Adipocyte (in vitro differentiated cells): ENCODE measurements around the gene LYSMD2.
A peak's percentile ranks its signal among the peaks of the same experiment; 100 is the strongest.

Experiments
- DNase-seq: peaks from one replicate; pipeline ENCODE4 v3.0.0-alpha.2; 2015; ENCODE audit warnings: low read depth
- H3K27me3 ChIP-seq: replicated peaks from 2 replicates; pipeline ENCODE4 v1.7.0; 2013; ENCODE audit warnings: mild to moderate bottlenecking, low read length, moderate library complexity; ENCODE audit not compliant: control insufficient read depth, insufficient read depth
- H3K36me3 ChIP-seq: 2 replicates; pipeline ENCODE4 v1.7.0; 2013; ENCODE audit warnings: low read length, mild to moderate bottlenecking, moderate library complexity; ENCODE audit not compliant: control insufficient read depth, insufficient read depth, severe bottlenecking
- H3K4me1 ChIP-seq: 2 replicates; pipeline ENCODE4 v1.7.0; 2013; ENCODE audit warnings: mild to moderate bottlenecking, low read length, moderate library complexity; ENCODE audit not compliant: control insufficient read depth, insufficient read depth
- H3K4me3 ChIP-seq: 2 replicates; pipeline ENCODE4 v1.7.0; 2013; ENCODE audit warnings: mild to moderate bottlenecking, low read length, moderate library complexity
- H3K9ac ChIP-seq: 2 replicates; pipeline ENCODE4 v1.7.0; 2013; ENCODE audit warnings: mild to moderate bottlenecking, low read length, moderate library complexity
- H3K9me3 ChIP-seq: 2 replicates; pipeline ENCODE4 v1.7.0; 2013; ENCODE audit warnings: mild to moderate bottlenecking, low read length, moderate library complexity; ENCODE audit not compliant: control insufficient read depth

The LYSMD2 gene

DNA sequence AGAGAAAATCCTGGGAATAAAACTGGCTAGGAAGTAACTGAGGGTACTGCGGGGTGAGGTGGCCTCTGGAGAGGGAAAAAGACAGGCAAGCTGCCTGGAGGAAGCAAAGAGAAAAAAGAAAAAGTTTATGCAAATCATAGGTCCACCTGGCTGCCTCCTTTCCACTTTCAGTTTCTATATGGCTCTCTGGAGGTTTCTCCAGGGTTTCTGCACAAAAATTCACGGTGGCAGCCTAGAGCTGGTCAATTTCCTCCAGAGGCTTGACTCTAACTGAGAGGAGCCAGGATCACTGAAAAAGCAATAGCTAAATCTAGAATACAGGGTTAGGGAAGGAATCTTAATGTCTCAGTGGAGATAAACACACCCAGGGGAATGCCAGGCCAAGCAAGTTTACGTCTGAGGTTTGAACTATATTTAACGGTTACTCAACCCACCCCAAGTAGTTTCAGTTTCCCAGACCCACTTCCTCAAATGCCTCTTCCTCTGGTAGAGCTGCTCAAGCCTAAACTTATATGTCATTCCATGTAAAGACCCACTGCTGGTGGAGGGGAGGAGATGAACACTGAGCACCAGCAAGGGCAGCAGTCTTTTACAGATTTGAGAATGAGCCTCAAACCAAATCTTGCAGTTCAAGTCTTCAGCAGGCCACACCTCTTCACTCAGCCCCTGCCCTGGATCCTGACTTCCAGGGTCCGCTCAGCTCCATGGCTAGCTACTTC lies 5.7 kb downstream of the LYSMD2 start:
- Histone ChIP-seq H3K4me1 (peaks cover 27% of the 10 kb centered on the region), H3K9ac (no peak overlapping the region), H3K36me3 (no peaks in the 10 kb centered on the region), H3K27me3 (no peaks in the 10 kb centered on the region), H3K9me3 (no peaks in the 10 kb centered on the region), H3K4me3 (peak overlapping the region; percentile 32)
- DNase-seq: peak; percentile 60

DNA sequence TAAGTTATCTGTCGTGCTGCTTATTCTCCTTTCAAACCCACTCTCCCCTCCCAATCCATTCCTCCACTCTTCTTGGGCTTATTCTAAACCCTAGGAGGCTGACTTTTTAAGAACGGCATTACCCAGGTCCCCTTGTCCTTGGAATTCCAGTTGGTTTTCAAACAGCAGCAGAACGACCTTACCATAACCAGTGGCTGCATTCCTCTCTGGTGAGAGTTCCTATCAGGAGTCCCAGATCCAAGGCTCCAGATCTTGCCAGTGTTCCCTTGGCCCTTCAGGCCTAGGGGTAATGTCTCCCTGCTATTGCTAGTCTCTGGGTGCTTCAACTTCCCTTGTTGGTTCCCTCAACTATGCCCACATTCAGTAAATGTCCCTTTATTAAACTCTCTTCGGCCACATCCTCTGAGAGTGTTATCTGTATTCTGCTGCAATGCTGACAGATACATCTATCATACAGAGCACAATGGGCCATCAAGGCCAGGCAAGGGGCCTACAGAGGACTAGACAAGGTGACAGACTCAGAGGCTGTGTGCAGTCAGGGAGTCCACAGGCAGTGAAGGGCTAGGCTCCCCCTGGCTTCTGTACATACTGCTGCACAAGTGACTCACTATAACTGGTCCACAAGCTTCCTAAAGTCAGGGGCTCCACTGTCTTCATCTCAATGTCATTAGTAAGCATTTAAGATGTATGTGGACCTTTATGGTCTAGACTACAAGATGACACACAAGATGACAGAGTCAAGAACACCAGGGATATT lies 10.1 kb downstream of the LYSMD2 start:
- Histone ChIP-seq H3K9me3 (no peaks in the 10 kb centered on the region), H3K9ac (no peak overlapping the region), H3K27me3 (no peaks in the 10 kb centered on the region), H3K36me3 (no peaks in the 10 kb centered on the region), H3K4me3 (no peak overlapping the region), H3K4me1 (peaks cover 28% of the 10 kb centered on the region)
- DNase-seq: peak; percentile 35

DNA sequence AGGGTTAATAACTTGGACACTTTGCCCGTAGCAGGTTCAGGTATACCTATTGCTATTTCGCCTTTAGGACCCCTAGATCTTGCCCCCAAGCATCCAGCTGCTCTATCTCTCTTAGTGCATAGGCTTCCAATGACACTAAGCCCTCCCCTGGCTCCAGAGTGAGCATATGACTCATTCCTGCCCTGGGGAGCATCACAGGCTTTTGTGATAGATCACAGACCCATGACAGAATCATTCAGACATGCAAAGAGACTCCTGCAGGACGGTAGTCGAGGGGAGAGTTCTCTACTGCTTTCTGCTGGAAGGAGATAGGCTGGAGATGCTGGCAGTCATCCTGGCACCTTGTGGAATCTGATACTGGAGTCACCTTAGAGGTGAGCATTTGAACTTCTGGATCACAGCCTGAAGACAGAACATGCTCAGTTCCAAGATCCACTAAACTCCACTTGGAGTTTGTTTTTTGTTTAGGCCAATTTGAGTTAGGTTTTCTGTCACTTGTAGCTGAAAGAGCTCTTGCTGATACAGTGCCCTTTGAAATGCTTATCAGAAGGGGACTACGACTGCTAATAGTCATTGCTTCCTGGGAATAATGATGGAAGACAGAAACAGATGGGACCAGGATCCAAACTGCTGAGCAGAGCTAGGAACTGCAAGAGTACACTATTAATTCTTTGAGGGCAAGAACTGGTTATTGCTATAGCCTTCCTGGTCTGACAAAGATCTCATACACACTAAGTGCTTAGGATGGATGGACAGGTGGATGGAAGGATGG lies 11.0 kb downstream of the LYSMD2 start:
- Histone ChIP-seq H3K36me3 (no peaks in the 10 kb centered on the region), H3K27me3 (no peaks in the 10 kb centered on the region), H3K4me3 (no peak overlapping the region), H3K9me3 (no peaks in the 10 kb centered on the region), H3K9ac (no peak overlapping the region), H3K4me1 (peaks cover 21% of the 10 kb centered on the region)
- DNase-seq: peak; percentile 90

DNA sequence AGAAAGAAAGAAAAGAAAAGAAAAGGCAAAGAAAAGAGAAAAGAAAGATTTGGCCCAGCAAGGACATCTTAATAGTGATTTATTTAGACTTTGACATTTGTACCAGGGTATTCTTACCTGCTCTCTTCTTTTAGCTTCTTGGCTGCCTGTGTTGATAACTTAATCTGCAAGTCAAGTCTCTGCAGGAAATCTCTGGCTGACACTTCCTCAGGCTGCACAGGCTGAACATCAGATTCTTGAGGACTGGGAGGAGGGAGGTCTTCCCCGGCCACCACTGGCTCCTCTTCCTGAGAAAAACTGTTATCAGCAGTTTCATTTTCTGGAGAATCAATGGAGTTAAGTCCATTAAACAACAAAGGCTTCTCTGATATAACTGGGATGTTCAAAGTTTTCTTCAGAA lies 12.8 kb downstream of the LYSMD2 start:
- Histone ChIP-seq H3K4me1 (peaks cover 24% of the 10 kb centered on the region), H3K4me3 (no peak overlapping the region), H3K36me3 (no peaks in the 10 kb centered on the region), H3K27me3 (no peaks in the 10 kb centered on the region), H3K9me3 (no peaks in the 10 kb centered on the region), H3K9ac (no peak overlapping the region)
- no peak for DNase-seq

DNA sequence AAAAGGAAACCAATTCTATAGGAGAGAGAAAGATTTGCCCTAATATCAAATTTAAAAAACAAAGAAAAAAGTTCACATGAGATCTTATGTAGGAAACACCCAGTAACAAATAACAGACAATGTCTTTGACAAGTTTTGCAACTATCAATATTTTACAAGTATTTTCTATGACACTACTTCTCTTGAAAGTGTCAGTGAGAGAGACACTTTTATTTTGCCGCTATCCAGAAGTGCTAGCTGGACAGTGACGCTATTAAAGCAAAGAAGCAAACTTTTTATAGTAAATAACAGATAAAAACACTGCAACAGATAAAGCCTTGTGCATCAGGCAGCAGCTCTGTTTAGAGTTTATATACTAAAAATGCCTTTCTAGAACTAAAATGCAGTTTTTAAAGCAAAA lies 13.3 kb downstream of the LYSMD2 start:
- no peak overlapping the region for H3K9ac ChIP-seq
- DNase-seq: no peak
- no peaks in the 10 kb centered on the region for H3K36me3 ChIP-seq
- H3K4me1 ChIP-seq: peaks cover 24% of the 10 kb centered on the region
- H3K9me3 ChIP-seq: no peaks in the 10 kb centered on the region
- H3K27me3 ChIP-seq: no peaks in the 10 kb centered on the region
- no peak overlapping the region for H3K4me3 ChIP-seq

DNA sequence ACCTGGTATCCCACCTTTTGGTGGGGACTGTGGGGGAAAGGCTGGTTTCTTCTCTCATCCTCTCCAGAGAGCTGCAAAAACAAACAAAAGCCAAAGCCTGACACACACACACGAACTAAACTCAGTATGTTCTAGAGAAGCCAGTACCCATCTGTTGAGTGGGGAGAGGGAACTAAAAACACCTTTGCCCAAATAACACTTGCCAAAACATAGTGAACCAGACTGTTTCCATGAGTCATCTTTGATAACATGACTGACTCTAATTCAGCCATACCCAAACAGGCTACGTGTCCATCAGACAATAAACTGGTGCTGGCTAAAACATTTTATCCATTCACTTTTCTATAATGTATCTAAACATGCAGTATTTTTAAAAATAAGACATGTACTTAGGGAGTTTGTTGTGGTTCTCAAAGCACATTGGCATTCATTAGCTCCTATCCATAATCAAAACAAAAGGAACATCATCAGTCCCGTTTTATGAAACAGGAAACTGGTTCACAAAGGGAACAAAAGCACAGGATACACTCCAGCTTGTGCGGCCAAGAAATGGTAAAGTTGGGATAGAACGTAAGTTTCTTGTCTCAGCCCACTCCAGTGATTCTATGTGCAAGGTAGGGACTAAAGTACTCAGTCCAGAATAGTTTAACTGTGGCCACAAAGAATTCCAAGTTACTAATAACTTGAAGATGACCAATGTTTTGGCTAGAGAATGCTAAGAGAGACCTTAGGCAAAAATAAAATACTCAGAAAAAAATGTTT lies 16.1 kb downstream of the LYSMD2 start:
- no peaks in the 10 kb centered on the region for H3K9me3 ChIP-seq
- peaks cover 11% of the 10 kb centered on the region for H3K4me1 ChIP-seq
- no peak overlapping the region for H3K4me3 ChIP-seq
- no peaks in the 10 kb centered on the region for H3K36me3 ChIP-seq
- no peak overlapping the region for H3K9ac ChIP-seq
- no peak for DNase-seq
- no peaks in the 10 kb centered on the region for H3K27me3 ChIP-seq

DNA sequence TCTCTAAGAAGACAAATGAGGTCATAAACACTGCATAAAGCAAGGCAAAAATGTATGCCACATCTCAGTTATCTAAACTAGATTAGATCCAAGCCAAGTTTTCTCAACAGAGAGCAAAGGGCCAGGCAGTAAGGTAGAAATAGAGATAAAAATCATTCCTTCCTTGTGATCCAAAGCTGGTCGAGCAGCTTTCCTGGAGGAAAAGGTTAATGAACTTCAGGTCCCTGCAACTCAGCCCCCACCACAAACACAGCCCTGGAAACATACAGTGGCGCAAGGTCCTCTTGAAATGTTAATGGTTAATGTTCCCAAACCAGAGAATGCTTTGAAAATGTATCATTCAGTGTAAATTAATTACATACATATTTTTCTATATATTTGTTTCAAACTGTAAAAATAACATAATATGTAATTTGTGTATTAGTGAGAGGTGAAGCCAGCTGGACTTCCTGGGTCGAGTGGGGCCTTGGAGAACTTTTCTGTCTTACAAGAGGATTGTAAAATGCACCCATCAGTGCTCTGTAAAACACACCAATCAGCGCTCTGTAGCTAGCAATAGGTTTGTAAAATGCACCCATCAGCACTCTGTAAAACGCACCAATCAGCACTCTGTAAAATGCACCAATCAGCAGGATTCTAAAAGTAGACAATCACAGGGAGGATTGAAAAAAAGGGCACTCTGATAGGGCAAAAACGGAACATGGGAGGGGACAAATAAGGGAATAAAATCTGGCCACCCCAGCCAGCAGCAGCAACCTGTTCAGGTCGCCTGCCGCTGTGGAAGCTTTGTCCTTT lies 17.1 kb downstream of the LYSMD2 start:
- Histone ChIP-seq H3K9ac (no peak overlapping the region), H3K4me3 (no peak overlapping the region)
- no peak for DNase-seq

DNA sequence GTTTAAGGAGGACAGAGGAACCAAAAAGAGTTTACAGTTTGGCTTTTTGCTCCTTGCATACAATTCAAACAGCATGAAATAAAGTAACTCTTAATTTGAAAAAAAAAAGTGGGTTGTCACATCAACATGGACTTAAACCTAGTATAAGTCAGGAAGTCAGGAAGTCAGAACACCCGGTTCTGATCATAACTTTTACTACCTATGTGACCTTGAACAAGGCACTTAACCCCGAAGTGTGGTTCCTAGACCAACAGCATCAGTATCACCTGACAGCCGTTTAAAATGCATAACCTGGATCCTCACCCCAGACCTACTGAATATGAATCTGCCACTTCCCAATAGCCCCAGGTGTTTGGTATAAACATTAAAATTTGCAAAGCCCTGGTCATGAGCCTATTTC lies 18.7 kb downstream of the LYSMD2 start:
- peaks cover 7% of the 10 kb centered on the region for H3K4me1 ChIP-seq
- no peak overlapping the region for H3K4me3 ChIP-seq
- no peak for DNase-seq
- no peaks in the 10 kb centered on the region for H3K36me3 ChIP-seq
- H3K9ac ChIP-seq: no peak overlapping the region
- no peaks in the 10 kb centered on the region for H3K27me3 ChIP-seq
- H3K9me3 ChIP-seq: no peaks in the 10 kb centered on the region

More for the DNA sequence above, 17.1 kb downstream of the LYSMD2 start:
- Histone ChIP-seq H3K36me3 (no peaks in the 10 kb centered on the region), H3K9me3 (no peaks in the 10 kb centered on the region), H3K4me1 (peaks cover 7% of the 10 kb centered on the region), H3K27me3 (no peaks in the 10 kb centered on the region)

DNA sequence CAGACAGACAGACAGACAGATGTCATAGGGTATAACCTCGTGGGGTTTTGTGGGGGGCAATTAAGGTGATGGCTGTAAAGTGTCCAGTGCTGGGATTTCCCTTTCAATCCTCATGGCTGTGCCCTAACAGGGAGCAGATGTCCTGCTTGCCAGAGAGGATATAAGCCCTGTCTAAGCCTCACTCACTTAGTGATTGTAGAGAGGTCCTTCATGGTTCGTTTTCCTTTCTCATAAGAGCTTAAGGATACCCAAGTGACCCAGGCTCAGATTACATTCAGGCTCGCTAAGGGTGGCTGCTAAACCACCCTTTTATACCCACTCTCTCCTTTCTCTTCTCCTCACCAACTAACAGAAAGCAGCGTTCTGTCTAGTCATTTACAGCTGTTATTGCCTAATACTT lies 19.2 kb downstream of the LYSMD2 start:
- H3K9me3 ChIP-seq: no peaks in the 10 kb centered on the region
- H3K27me3 ChIP-seq: no peaks in the 10 kb centered on the region
- H3K4me3 ChIP-seq: no peak overlapping the region
- H3K36me3 ChIP-seq: no peaks in the 10 kb centered on the region
- no peak overlapping the region for H3K9ac ChIP-seq
- peak; percentile 41 for DNase-seq
- H3K4me1 ChIP-seq: peaks cover 7% of the 10 kb centered on the region

DNA sequence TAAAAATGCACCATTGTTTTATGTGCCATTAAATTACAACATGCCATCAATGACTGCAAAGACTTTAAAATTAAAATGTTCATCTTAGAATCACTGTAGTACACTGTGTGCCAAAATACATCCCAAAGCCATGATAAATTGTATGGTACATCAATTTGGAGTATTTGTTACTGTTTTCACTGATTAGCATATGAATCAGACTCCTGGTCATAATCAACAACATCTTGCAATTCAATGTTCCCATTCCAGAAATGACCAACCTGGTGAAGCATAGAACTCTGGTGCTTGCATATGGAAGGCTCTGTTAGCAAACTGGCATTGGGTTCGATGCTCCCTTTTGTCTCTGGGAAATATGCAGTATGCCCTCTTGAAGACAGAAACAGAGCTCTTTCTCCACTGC lies 22.5 kb downstream of the LYSMD2 start:
- Histone ChIP-seq H3K9me3 (no peaks in the 10 kb centered on the region), H3K27me3 (no peaks in the 10 kb centered on the region), H3K4me1 (no peaks in the 10 kb centered on the region), H3K36me3 (no peaks in the 10 kb centered on the region), H3K4me3 (no peak overlapping the region), H3K9ac (no peak overlapping the region)
- DNase-seq: no peak
